GM20431 (cell line): ENCODE data around the gene EVL.

Experiments
- in situ Hi-C: fragments of 300-500 bp; cut with MseI, MboI; formaldehyde crosslinking; loops from one replicate; pipeline ENCODE4 v1.15.0; 2020; ENCODE audit warnings: low sequenced_read_pairs; ENCODE audit not compliant: unreplicated experiment

EVL gene

DNA sequence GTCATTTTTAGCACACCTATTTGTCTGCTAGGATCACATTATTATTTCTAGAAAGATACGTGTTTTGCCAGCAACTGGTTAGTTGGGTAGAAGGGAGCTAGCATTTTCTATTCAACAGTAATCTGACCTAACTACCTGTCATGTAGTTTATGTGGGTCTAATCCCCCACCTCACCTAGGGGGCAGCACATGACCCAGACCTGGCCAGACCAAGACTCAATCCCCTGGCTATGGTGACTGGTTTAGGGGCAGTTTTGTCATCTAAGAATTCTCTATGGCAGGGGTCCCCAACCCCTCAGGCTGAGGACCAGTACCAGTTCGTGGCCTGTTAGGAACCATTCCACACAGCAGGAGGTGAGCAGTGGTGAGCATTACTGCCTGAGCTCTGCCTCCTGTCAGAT, 29.5 kb upstream of the EVL start:
- in situ Hi-C loops = no loop called here

- in situ Hi-C loops = no loop called here
Observed at GRCh38 chr14:100037353-100037752, 27.9 kb upstream of the EVL start.

- in situ Hi-C loops = no loop called here
Observed at GRCh38 chr14:100038065-100038464, 27.2 kb upstream of the EVL start.

DNA sequence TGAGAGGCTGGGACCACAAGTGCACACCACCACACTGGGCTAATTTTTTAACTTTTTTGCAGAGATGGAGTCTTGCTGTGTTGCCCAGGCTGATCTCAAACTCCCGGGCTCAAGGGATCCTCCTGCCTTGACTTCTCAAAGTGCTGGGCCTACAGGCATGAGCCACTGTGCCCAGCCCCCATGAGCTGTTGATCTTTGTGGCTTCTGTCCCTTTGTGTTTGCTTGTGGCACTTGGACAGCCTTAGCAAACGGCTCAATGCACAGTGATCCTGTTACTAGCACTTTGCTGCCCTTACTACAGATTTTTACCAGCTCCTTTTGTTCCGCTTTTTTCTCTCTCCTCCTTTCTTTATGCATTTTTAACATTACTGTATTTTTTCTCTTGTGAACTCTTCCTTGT, 25.3 kb upstream of the EVL start:
- in situ Hi-C loops = no loop called here

GRCh38 chr14:100041271-100041670, 24.0 kb upstream of the EVL start:
- in situ Hi-C loops = no loop called here

- in situ Hi-C loops = no loop called here
Observed at GRCh38 chr14:100042286-100042685, 22.9 kb upstream of the EVL start.

DNA sequence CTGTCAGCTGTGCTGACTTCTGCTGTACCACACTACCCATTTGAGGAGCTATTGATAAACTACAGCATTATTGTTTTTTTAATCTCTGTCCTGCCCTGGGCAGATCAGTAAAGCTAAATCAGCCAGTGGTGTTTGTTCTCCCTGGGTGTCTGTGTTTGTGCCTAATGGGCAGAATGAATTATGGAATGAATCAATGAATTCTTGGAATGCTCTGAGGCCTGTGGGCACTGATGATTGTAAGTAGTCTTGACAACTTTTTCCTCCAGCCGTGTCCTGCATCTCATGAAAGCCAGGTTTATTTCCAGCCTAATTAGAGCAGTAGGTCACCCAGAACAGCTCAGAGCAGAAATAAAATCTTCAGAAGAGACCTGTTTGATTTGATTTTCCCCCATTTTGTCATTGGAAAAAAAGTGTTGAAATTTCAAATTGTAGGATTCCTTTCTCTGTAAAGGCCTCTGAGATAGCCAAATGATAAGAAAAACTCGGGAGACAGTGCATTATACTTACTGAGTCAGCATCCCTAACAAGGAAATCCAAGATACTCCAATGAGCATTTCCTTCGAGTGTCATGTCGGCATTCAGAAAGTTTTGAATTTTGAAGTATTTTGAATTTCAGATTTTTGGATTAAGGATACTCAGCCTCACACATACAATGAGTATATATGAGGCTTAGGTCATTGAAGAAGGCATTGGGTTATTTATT, 19.4 kb upstream of the EVL start:
- in situ Hi-C loops = no loop called here

DNA sequence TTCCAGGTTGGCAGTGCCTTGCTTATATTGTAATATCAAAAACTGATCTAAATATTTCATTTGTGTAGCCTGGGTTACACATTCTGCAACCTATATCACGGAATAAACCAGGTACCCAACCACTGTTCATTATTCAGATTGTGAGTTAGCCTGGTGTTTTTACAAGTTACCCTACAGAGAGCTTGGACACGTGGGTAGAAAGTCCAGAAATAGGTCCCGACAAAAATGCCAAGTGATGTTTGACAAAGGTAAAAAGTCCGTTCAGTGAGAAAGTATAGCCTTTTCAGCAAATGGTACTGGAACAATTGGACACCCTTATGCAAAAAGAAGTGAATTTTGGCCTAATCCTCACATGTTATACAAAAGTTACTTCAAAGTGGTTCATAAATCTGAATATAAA, 17.6 kb upstream of the EVL start:
- in situ Hi-C loops = no loop called here

DNA sequence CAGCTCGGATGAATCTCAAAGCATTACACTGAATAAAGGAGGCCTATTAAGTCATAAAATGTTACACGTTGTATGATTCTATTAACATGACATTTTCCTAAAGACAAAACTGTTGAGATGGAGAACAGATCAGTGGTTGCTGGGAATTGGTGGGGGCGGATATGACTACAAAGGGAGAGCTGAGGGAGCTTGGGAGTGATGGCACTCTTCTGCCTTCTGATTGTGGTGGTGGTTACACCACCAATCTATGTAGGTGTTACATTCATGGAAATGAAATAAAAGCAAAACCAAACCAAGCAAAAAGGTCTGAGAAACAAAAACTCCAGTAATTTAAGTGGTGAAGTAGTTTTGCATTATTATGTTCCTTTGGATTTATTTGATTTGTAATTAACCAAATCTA, 16.4 kb upstream of the EVL start:
- in situ Hi-C loops = no loop called here

- in situ Hi-C loops = no loop called here
Observed at GRCh38 chr14:100049220-100049619, 16.0 kb upstream of the EVL start.

DNA sequence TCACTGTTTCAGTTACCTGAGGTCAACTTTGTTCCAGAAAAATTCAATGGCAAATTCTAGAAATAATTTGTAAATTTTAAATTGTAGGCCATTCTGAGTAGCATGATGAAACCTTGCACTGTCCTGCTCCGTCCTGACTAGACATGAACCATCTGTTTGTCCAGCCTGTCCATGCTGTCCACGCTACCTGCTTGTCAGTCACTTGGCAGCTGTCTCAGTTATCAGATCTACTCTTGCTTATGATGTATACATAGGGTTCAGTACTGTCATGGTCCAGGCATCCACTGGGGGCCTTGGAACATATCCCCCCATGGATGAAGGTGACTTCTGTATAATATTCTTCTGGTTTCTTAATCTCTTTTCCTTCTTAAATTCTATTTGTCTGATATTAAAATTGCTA, 14.1 kb upstream of the EVL start:
- in situ Hi-C loops = no loop called here

- in situ Hi-C loops = no loop called here
Observed at GRCh38 chr14:100051543-100051942, 13.7 kb upstream of the EVL start.

GRCh38 chr14:100052819-100053218, 12.4 kb upstream of the EVL start:
- in situ Hi-C loops = no loop called here

GRCh38 chr14:100054316-100055075, 10.7 kb upstream of the EVL start:
- in situ Hi-C loops = no loop called here

DNA sequence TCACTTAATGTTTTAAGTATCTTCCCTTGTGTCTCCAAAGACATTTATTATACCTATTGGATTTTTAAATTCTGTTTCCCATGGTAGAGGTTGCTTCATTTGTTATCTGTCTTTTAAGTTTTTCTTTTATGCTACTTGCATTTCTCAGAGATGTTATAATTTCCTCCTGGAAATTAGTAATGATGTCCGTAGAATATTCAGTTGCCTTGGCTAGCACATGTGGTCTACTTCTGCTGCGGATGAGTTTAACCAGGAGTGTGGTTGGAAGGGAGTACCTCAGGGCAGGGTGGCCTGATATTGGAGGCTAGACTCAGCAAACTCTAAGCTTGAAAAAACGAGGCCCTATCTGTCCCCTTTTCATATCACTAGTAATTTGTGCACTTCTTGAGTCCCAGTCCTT, 8.8 kb upstream of the EVL start:
- in situ Hi-C loops = no loop called here

DNA sequence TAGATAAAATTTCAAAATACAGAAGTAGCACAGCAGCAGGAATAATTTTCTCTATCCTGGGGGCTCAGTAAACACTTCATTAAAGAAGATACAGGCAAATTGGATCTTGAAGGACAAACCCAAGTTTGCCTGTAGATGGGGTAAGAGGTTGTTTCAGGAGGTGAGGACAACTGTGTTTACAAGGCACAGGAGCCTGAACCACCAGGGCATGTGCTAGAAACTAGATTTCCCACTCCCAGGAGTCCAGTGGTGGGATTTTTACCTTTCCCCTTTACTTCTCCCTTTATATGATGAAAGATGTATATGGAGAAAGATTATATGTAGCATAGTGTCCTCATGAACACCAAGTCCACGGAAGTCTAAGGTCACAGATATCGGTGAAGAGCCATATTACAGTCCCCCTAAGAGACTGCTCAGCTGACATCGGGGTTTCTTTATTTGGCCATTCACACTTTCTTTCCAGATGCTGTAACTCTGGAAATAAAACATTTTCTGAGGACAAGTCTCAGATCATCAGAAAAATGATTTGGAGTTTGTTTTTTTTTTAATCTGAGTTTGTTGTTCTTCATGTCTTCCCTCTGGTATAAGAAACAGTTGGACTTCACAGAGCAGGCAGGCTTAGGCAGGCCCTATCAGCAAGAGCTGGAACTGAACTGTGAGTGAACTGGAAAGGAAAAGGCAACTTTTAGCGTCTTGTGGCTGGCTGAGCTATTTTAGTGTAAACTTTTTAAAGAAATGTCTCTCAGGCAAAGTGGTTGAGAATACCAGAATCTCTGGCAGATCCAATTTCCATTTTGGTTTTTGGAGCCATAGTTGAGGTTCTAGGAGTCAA, 8.0 kb upstream of the EVL start:
- in situ Hi-C loops = no loop called here

DNA sequence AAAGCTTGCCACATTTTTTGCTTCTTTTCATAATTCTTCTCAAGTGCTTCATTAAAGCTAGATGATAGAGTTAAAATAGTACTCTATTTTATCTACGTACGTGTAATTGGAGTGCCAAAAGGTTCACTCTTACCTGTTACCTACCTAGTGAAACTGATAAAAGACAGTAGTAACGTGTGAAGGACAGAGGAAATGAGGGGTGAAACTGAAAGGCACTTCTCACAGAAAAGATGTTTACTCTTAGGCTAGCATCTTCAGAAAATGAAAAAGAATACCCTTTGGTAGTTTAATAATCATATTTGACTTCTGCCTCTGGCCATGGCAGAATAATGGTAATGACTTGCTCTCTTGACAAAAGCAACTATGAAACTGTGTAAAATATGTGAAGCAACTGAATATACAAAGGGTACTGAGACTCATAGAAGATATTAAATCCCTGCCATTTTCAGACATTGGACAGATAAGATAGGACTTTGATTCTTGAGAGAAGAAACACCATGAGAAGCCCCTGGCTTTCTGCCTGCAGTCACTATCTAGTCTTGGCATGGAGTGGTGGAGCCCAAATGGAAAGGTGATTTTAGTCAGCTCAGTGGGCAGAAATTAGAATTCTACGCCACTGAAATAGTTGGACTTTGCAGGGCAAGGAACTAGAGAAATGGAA, 6.3 kb upstream of the EVL start:
- in situ Hi-C loops = no loop called here

GRCh38 chr14:100059438-100059781, 5.8 kb upstream of the EVL start:
- in situ Hi-C loops = no loop called here

DNA sequence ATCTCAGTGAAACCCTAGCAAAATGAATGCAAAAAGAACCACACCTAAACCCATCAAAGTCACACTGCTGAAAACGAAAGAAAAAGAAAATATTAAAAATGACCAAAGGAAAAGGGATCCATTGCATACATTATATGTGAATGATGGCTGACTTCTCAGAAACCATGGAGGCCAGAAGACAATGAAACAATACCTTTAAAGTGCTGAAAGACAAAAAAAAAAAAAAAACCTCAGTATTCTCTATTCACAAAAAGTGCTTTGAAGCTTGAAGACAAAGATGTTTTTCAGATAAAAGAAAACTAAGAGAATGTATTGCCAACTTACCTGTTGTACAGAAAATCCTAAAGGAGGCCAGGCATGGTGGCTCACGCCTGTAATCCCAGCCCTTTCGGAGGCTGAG, 4.5 kb upstream of the EVL start:
- in situ Hi-C loops = no loop called here

DNA sequence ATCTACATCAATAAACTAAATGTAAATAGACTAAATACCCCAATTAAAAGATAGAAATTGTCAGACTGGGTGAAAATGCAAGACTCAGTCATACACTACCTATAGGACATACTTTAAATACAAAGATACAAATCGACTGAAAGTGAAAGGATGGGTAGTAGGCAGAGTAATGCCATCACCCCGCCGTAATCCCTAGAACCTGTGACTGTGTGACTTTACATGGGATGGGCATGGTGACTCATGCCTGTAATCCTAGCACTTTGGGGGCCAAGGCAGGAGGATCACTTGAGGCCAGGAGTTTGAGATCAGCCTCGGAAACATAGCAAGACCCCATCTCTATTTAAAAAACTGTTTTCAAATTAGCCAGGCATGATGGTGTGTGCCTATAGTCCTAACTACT, 2.6 kb upstream of the EVL start:
- in situ Hi-C loops = no loop called here
